ENCODE results near the gene CPNE8. TPM values are rescaled to one million over a fixed set of nuclear protein-coding genes. Genes with fewer than 3 reads are reported as not detected.

CPNE8 gene
- total RNA-seq, 1 donor from 2014 or later: 2.2 TPM

DNA sequence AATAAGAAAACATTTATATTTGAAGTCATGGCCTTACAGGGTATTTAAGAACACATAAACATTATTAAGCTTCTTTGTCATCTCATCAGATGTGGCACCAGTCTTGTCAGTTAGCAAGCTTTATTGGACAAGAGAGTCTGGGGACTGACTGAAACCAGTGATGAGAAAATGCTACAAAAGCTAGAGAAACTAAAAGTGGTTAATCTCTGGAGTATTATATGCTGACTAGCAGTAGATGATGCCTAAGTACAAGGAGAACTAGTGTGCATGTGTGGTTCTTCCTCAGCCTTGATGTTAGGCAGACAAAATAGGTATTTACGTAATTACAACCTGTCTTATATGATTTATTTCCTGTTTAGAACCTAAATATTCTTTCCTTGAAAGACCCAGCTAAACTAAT, 176.5 kb downstream of the CPNE8 start:
- intact Hi-C loops (cut with micrococcal nuclease): no loop called here
- Mint-ChIP-seq H3K27me3 (no peaks in the 10 kb centered on the region), H3K9me3 (no peaks in the 10 kb centered on the region), H3K27ac (no peak overlapping the region), H3K4me1 (no peaks in the 10 kb centered on the region), H3K4me3 (no peak overlapping the region), H3K36me3 (ENCODE audit: low read depth) (no peaks in the 10 kb centered on the region)
- CTCF ChIA-PET: no interaction called here
- DNase-seq (no peak), ATAC-seq (ENCODE audit: low read depth) (no peak)
- POLR2A ChIA-PET: no interaction called here
- TF ChIP-seq, protein P1, sequence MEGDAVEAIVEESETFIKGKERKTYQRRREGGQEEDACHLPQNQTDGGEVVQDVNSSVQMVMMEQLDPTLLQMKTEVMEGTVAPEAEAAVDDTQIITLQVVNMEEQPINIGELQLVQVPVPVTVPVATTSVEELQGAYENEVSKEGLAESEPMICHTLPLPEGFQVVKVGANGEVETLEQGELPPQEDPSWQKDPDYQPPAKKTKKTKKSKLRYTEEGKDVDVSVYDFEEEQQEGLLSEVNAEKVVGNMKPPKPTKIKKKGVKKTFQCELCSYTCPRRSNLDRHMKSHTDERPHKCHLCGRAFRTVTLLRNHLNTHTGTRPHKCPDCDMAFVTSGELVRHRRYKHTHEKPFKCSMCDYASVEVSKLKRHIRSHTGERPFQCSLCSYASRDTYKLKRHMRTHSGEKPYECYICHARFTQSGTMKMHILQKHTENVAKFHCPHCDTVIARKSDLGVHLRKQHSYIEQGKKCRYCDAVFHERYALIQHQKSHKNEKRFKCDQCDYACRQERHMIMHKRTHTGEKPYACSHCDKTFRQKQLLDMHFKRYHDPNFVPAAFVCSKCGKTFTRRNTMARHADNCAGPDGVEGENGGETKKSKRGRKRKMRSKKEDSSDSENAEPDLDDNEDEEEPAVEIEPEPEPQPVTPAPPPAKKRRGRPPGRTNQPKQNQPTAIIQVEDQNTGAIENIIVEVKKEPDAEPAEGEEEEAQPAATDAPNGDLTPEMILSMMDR (IDR thresholded peaks at IDR 0.05): no peak

DNA sequence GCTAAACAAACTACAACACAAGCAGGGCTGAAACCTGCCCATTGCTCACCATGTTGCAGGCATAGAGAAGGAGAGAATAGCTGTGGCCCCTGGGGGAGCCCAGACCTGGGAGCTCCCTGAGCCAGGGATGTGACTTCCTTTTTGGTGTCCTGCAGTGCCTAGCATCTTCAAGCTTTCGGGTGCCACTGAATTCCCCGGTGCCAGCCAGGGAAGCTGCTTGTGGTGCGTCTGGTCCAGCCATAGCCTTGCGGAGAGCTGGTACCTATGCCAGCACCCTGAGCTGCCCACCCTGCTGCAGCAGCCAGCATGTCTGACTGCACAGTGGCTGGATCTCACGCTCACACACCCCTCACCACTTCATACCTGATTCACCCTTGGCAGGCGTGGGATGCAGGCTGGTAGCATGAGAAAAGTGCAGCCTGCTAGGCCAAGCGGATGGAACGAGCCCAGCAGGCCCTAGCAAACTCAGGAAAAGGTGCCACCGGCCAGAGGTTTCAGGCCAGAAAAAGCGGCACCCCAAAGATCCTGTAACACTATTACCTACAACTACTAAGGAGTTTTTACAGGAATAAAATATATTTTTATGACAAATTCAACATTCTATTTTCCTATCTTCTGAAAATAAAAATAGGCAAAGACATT, 183.7 kb downstream of the CPNE8 start:
- CTCF ChIA-PET: no interaction called here
- no peak for DNase-seq
- ATAC-seq (ENCODE audit: low read depth): no peak
- no peaks in the 10 kb centered on the region for H3K4me1 Mint-ChIP-seq
- POLR2A ChIA-PET: no interaction called here
- H3K27ac Mint-ChIP-seq: no peak overlapping the region
- TF ChIP-seq, protein P1 (IDR thresholded peaks at IDR 0.05): no peak
- intact Hi-C loops (cut with micrococcal nuclease): no loop called here
- peaks cover 1% of the 10 kb centered on the region for H3K9me3 Mint-ChIP-seq
- H3K4me3 Mint-ChIP-seq: no peak overlapping the region
- H3K27me3 Mint-ChIP-seq: no peaks in the 10 kb centered on the region
- no peaks in the 10 kb centered on the region for H3K36me3 Mint-ChIP-seq (ENCODE audit: low read depth)

DNA sequence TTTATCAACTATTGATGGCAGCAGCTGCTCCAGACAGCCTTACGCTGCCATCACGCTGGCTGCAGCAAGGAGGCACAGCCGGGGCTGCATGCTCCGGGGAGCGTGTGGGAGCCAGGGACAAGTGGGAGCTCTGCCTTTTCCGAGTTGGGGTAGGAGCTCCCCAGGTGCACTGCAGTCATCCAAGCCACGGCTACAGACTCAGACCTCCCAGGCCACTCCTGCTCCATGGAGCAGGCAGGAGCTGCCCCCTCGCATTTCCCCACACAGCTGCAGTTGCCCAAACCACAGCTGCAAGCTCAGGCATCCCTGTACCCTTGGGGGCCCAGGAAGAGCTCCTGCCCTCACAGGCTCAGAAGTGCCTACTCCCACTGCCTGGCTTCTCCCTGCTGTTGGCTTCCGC, 184.7 kb downstream of the CPNE8 start:
- TF ChIP-seq, protein P1 (IDR thresholded peaks at IDR 0.05): no peak
- ChIA-PET CTCF (no interaction called here), POLR2A (no interaction called here)
- no peak overlapping the region for H3K27ac Mint-ChIP-seq
- H3K4me1 Mint-ChIP-seq: no peaks in the 10 kb centered on the region
- ATAC-seq (ENCODE audit: low read depth): no peak
- DNase-seq: no peak
- intact Hi-C loops (cut with micrococcal nuclease): no loop called here
- H3K36me3 Mint-ChIP-seq (ENCODE audit: low read depth): no peaks in the 10 kb centered on the region
- no peaks in the 10 kb centered on the region for H3K27me3 Mint-ChIP-seq
- H3K4me3 Mint-ChIP-seq: no peak overlapping the region
- H3K9me3 Mint-ChIP-seq: peaks cover 12% of the 10 kb centered on the region

DNA sequence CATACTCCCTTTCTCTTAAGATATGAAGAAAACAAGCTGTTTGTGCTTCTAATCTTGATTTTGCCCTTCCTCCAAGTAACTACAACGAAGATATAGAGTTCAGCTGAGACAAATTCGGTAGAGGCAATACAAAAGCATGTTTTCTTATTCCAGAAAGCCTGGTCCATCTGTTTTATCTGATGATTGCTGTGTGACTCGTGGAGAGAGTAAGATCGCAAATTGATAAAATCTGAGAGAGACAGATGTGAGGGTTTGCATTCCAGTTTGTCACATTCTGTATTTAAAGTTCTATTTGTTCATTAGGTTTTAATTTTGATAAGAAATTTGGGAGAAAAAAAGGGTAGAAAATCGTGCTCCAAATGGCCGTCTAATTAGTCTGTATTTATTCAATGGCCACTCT, 192.1 kb downstream of the CPNE8 start:
- Mint-ChIP-seq H3K27me3 (no peaks in the 10 kb centered on the region), H3K4me3 (no peak overlapping the region), H3K36me3 (ENCODE audit: low read depth) (no peaks in the 10 kb centered on the region), H3K9me3 (peaks cover 16% of the 10 kb centered on the region), H3K4me1 (no peaks in the 10 kb centered on the region), H3K27ac (no peak overlapping the region)
- ATAC-seq (ENCODE audit: low read depth): no peak
- CTCF ChIA-PET: no interaction called here
- TF ChIP-seq, protein P1 (IDR thresholded peaks at IDR 0.05): no peak
- intact Hi-C loops (cut with micrococcal nuclease): no loop called here
- POLR2A ChIA-PET: no interaction called here
- DNase-seq: no peak

DNA sequence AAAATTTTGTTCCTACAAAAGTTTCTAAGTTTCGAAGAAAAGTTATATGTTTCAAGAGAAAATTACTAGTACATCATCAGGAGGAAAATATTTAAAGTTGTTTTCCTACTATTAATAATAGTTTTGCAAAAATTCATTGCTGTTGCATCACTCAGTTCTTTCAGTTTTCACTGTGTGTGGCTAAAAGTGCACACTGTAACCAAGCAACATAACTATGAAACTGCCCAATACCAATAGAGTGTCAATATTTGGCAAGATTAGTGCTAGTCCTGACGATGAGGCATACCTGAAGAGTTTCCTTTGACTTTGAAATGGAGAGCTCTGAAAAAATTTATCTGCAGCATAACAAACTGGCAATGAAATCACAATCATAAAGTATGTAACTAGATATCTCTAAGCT, 194.3 kb downstream of the CPNE8 start:
- Mint-ChIP-seq H3K4me1 (no peaks in the 10 kb centered on the region), H3K36me3 (ENCODE audit: low read depth) (no peaks in the 10 kb centered on the region), H3K4me3 (no peak overlapping the region), H3K27ac (no peak overlapping the region), H3K9me3 (peaks cover 8% of the 10 kb centered on the region), H3K27me3 (no peaks in the 10 kb centered on the region)
- ChIA-PET CTCF (no interaction called here), POLR2A (no interaction called here)
- intact Hi-C loops (cut with micrococcal nuclease): no loop called here
- DNase-seq (no peak), ATAC-seq (ENCODE audit: low read depth) (no peak)
- TF ChIP-seq, protein P1 (IDR thresholded peaks at IDR 0.05): no peak

All from activated B cell treated with CpG ODN at 0.5 μM for 24 hours (primary cell).